CD1c-positive myeloid dendritic cell (primary cell): ENCODE measurements around the gene KBTBD13.

Experiments used
- DNase-seq: peaks from one replicate; pipeline ENCODE4 v3.0.0-alpha.2; 2016; ENCODE audit errors: extremely low spot score

KBTBD13 gene

GRCh38 chr15:65051266-65051665, 25.3 kb upstream of the KBTBD13 start:
- no peak for DNase-seq

GRCh38 chr15:65052956-65053355, 23.6 kb upstream of the KBTBD13 start:
- DNase-seq: no peak

GRCh38 chr15:65054333-65055200, 22.0 kb upstream of the KBTBD13 start:
- DNase-seq: peak; percentile 69

GRCh38 chr15:65055201-65055870, 21.2 kb upstream of the KBTBD13 start:
- DNase-seq: no peak

DNA sequence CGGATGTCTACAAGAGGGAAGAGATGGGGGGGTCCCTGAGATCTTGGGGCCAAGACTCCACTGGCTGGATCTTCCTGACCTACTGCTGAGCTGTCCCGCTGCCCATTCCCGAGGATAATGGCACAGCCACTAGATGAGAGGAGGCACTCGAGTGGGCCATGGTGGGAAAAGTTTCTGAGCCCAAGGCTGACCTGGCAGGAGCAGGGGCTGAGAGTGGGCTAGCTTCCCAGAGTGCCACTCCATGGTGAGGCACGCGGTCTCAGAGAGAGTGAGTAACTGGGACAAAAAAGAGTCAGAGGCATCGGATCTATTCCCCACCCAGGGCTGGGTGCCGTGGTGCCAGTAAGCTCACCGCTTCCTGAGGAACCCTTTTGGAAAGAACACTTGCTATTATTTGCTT, 20.4 kb upstream of the KBTBD13 start:
- no peak for DNase-seq

GRCh38 chr15:65056868-65057548, 19.5 kb upstream of the KBTBD13 start:
- DNase-seq: no peak

GRCh38 chr15:65057549-65057940, 19.0 kb upstream of the KBTBD13 start:
- DNase-seq: no peak

GRCh38 chr15:65058394-65059368, 17.9 kb upstream of the KBTBD13 start:
- no peak for DNase-seq

GRCh38 chr15:65059369-65059750, 17.2 kb upstream of the KBTBD13 start:
- no peak for DNase-seq

DNA sequence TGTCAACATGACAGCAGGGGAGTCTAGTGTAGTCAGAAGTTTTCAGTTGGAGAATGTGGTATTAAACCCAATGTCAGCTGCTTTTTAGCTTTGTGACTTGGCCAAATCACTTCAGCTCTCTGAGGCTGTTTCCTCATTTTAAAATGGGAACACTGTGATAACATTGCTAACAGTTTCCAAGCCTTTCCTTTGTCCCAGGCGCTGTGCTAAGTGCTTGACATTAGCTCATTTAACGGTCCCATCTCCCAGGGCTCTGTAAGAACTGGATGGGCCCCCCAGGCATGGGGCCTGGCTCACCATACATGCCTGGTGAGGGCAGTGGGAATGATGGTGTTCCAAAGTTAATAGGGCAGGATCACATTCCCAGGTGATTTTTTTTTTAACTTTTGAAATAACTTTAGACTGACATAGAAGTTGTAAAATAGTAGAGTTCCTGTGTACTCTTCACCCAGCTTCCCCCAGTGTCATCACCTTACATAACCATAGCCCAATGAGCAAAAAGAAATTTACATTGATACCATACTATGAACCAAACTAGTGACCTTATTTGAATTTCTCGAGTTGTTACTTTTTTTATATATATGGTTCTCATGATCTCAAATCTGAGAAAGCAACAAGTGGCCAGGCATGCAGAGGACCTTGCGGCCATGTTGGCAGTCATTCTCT, 16.5 kb upstream of the KBTBD13 start:
- DNase-seq: no peak

DNA sequence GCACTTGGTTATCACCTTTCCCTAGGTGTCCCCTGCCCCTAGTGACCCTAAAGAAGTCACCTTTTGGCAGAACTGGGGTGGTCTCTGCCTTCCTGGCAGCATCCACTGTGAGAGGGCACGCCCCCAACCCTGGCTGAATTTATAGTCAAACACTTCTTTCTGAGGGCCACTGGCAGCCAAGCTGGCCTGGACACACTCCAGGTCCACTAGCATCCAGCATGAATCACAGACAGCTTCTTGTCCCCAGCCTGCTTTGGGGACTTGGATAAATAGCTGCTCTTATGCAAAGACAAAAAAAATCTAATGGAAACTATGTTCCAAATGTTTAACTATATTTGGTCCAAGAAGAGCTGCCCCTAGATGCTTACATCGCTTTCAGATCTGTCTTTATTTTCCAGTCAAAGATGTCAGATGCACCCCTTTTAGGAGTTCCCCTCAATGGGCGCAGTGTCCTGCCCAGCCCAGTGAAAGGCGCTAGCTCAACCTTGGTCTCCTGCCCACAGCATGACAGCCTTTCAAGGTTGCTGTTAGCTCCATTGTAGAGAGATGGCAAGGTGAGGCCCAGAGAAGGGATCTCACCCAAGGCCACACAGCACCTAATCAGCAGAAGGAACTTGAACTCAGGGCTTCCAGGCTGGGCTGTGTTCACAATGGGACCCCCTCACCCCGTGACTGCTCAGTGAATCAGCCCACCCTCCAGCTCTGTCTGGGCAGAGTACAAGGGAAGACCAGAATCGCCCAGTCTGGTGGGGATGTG, 15.7 kb upstream of the KBTBD13 start:
- no peak for DNase-seq

DNA sequence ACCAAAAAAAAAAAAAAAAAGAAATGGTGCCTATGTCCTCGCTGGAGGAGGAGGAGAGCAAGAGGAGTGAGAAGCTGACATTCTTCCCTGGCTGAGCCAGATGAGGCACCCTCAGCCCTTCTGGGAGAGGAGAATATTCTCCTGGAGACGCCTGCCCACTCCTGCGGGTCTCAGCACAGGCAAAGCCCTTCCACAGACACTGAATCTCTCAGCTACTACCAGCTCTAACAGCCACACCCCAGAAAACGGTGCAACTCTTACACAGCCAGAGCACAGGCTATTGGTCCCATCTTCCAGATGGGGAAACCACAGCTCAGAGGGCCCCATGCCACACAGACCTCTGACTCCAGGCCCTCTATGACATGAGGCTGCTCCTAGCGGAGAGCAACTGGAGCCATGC, 14.5 kb upstream of the KBTBD13 start:
- no peak for DNase-seq

GRCh38 chr15:65062726-65063125, 13.8 kb upstream of the KBTBD13 start:
- DNase-seq: no peak

GRCh38 chr15:65066001-65066634, 10.4 kb upstream of the KBTBD13 start:
- DNase-seq: no peak

- no peak for DNase-seq
Measured at GRCh38 chr15:65066635-65067316, 9.8 kb upstream of the KBTBD13 start.

DNA sequence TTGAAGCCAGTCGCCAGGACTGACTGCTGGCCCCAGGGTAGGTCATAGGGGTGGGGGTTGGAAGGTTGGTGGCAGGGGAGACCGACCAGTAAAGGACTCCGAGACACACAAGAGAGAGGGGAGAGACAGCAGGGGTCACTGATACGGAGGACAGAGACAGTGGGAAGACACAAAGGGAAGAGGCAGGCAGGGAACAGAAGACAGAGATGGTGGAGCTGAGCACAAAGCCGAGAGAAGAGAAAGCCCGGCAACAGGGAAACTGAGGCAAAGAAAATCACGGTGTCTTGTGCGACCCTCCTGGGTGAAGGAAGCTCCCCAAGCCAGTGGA, 9.3 kb upstream of the KBTBD13 start:
- no peak for DNase-seq

- DNase-seq: no peak
Measured at GRCh38 chr15:65067645-65068402, 8.7 kb upstream of the KBTBD13 start, which contains the start of gene RASL12. Gene RASL12 (minus strand): TSS chr15:65067991. CDS start chr15:65067835, 156 bp downstream.

DNA sequence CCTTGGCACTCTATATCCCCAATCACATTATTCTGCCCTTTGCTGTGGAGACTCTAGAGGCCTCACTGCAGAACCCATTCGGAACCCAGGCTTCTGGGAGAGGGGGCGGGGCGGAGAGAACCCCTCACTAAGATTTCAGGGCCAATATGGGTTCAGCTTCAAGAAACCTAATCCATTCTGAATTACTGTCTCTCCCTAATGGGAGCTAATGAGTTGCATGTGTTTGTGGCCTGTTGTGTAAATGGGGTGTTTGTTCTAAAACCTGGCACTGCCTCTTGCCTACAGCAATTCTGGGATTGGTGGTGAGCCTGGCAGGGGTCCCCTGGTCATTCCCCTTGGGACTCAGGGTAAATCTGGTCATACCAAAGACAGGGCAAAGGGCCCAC, 8.2 kb upstream of the KBTBD13 start:
- no peak for DNase-seq
